BJ (cell line): Measurements from ENCODE around the gene TMEM240. TPM values are rescaled to one million over a fixed set of nuclear protein-coding genes. Genes with fewer than 3 reads are reported as not detected.
"Not testable (repeated sequence)": the region's sequence is repeated elsewhere in the genome, so short reads cannot be mapped to it uniquely, and the experiment has no call there.

ENCODE experiments used
- CTCF ChIA-PET: fragments of 350-600 bp; formaldehyde crosslinking; extraction: SDS; loops from one replicate; lab custom pipeline; 2021; ENCODE audit warnings: antibody characterized with exemption, inconsistent platforms; lab: Yijun Ruan, JAX
- POLR2A ChIA-PET: fragments of 300-600 bp; sonication (Branson Sonifier 250); formaldehyde crosslinking; extraction: SDS; loops from one replicate; lab custom pipeline; 2021; ENCODE audit warnings: antibody characterized with exemption; lab: Charles Lee
- DNase-seq: peaks from one replicate; pipeline ENCODE4 v3.0.0-alpha.2; 2011; ENCODE audit warnings: low read depth
- H3K27me3 ChIP-seq: 2 replicates; pipeline ENCODE4 v1.6.0; 2011; ENCODE audit warnings: low read length; ENCODE audit not compliant: control insufficient read depth, insufficient read depth
- H3K36me3 ChIP-seq: 2 replicates; pipeline ENCODE4 v1.5.1; 2011; ENCODE audit warnings: low read length; ENCODE audit not compliant: control insufficient read depth, insufficient read depth
- H3K4me3 ChIP-seq: 2 replicates; pipeline ENCODE4 v1.5.1; 2011; ENCODE audit warnings: low read depth, mild to moderate bottlenecking, control low read depth, low read length
- CTCF ChIP-seq: IDR thresholded peaks from 2 replicates; pipeline ENCODE4 v1.5.1; 2011; ENCODE audit warnings: low read depth, mild to moderate bottlenecking, control low read depth, inconsistent platforms, low read length, moderate library complexity; ENCODE audit not compliant: insufficient read depth
- polyA plus RNA-seq: library from polyadenylated mRNA; depleted of rRNA; stranded (reverse); fragments of >200 nt; gene quantifications from 2 replicates; pipeline ENCODE4 v1.2.3, GENCODE V29; 2011

The TMEM240 gene
- polyA plus RNA-seq, 1 experiment = 8.7 TPM

DNA sequence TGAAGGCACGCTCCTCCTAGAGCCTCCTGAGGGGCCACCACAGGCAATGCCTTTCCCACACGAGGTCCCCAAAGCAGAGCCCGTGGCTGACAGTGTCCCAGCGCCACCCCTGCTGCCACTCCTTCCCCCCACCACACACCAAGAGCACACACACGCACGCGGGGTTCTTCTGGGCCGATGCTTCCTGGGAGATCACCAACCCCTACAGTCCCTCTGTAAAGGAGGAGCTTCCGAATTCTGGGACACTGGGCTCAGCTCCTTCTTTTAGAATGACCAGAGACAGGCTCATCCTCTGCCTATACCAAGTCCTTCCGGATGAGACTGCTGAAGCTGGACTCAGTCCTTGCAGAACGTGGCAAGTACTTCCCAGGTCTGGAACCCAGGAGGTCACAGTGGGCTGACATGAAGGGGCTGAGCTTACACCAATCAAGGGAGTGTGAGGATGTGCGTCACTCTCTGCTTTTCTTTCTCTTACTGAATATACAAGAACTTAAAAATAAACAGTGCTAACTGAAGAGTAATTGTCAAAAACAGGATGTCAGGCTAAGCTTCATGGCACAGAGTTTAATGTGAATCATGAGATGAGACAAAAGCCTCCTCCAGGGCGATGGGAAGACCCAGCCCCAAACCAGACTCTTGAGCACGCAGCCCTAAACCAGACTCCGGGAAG, 21.5 kb upstream of the TMEM240 start:
- peaks cover 21% of the 10 kb centered on the region for H3K36me3 ChIP-seq
- no peak for DNase-seq
- H3K27me3 ChIP-seq = no peaks in the 10 kb centered on the region
- ChIA-PET POLR2A (no interaction called here), CTCF (no interaction called here)
- no peak overlapping the region for H3K4me3 ChIP-seq
- no peak for TF ChIP-seq CTCF

DNA sequence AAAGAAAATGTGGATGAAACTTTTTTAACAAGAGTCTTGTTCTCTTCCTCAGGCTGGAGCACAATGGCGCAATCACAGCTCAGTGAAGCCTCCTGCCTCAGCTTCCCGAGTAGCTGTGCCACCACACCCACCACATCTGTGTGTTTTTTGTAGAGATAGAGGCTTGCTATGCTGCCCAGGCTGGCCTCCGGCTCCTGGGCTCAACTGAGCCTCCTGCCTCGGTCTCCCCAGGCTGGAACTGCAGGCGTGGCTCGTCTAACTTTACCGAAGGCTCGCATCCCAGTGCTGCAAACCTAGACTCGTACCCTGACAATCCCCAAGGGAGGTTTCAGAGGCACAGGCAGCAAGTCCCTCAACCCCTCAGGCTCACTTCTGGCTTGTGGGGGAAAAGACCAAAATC, 19.8 kb upstream of the TMEM240 start:
- Histone ChIP-seq H3K4me3 (no peak overlapping the region), H3K36me3 (peaks cover 17% of the 10 kb centered on the region), H3K27me3 (no peaks in the 10 kb centered on the region)
- DNase-seq = no peak
- POLR2A ChIA-PET = no interaction called here
- TF ChIP-seq CTCF = no peak
- CTCF ChIA-PET = no interaction called here

DNA sequence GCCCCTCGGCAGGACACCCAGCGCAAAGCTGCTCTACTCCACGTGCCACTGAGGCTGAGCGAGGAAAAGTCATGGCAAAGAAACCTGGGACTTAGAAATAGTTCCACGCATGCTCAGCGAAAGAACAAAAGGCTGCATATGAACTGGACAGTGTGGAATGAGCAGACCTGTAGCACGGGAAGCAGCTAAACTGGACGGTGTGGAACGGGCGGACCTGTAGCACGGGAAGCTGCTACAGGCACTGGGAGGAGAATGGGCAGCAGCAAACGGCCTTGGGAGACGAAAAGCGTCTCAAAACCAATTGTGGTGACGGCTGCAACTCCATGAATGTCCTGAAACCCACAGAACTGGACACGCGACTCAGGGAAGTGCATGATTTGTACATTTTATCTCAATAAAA, 18.6 kb upstream of the TMEM240 start:
- Histone ChIP-seq H3K27me3 (no peaks in the 10 kb centered on the region), H3K36me3 (peaks cover 12% of the 10 kb centered on the region), H3K4me3 (no peak overlapping the region)
- DNase-seq = no peak
- ChIA-PET CTCF (interaction anchor here (1.5 kb wide), 1 partner anchor 8 kb away, joined by 3 read pairs; no protein-coding TSS in a partner anchor), POLR2A (no interaction called here)
- TF ChIP-seq CTCF = no peak

GRCh38 chr1:1558591-1558990, 18.2 kb upstream of the TMEM240 start:
- TF ChIP-seq CTCF = no peak
- ChIA-PET POLR2A (no interaction called here), CTCF (interaction anchor here (1.5 kb wide), 1 partner anchor 8 kb away, joined by 3 read pairs; no protein-coding TSS in a partner anchor)
- H3K27me3 ChIP-seq = no peaks in the 10 kb centered on the region
- no peak overlapping the region for H3K4me3 ChIP-seq
- DNase-seq = no peak
- H3K36me3 ChIP-seq = peaks cover 12% of the 10 kb centered on the region

- H3K36me3 ChIP-seq, DNase-seq, H3K4me3 ChIP-seq, POLR2A ChIA-PET, H3K27me3 ChIP-seq: not testable (repeated sequence)
- CTCF ChIA-PET = interaction anchor here (1.2 kb wide), 1 partner anchor 14 kb away, joined by 5 read pairs; no protein-coding TSS in a partner anchor
Measured at GRCh38 chr1:1557688-1558087, 17.3 kb upstream of the TMEM240 start.

DNA sequence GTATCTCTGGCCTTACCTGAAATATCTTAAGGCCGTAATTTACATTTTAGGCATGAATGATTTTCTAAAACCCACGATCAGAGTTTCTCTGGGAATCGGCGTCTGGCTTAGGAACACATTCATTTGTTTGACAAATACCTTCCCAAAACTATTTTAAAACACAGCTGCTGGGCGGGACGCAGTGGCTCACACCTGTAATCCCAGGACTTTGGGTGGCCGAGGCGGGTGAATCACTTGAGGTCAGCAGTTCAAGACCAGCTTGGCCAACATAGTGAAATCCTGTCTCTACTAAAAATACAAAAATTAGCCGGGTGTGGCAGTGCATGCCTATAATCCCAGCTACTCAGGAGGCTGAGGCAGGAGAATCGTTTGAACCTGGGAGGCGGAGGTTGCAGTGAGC, 16.5 kb upstream of the TMEM240 start:
- POLR2A ChIA-PET = not testable (repeated sequence)
- CTCF ChIA-PET = interaction anchor here (1.2 kb wide), 1 partner anchor 15 kb away, joined by 5 read pairs; no protein-coding TSS in a partner anchor

More for the DNA sequence above, 16.5 kb upstream of the TMEM240 start:
- not testable (repeated sequence) for H3K36me3 ChIP-seq, DNase-seq, H3K27me3 ChIP-seq, H3K4me3 ChIP-seq
